ENCODE measurements around the gene FLNB. TPM values are rescaled to one million over a fixed set of nuclear protein-coding genes. Genes with fewer than 3 reads are reported as not detected.

The FLNB gene
- total RNA-seq, 1 experiment from 2014 or later, result 83.4 TPM

DNA sequence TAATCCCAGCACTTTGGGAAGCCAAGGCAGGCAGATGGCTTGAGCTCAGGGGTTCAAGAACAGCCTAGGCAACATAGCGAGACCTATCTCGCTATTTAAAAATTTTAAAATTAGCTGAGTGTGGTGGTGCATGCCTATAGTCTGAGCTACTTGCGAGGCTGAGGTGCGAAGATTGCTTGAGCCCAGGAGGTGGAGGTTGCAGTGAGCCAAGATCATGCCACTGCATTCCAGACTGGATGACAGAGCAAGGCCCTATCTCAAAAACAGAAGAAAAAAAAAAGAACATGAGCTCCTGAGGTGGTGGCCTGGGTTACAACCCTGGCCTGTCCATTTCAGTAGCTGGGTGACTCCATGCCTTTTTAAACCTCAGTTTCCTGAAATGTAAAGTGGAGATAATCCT is 195.3 kb downstream of the FLNB start:
- Histone ChIP-seq H4K20me1 (ENCODE audit: control insufficient read depth, insufficient read depth, insufficient read length) (no peaks in the 10 kb centered on the region), H3K18ac (ENCODE audit: insufficient read length, low read depth, low read length) (no peak overlapping the region), H3K27ac (ENCODE audit: insufficient read length, low read depth, low read length) (no peak overlapping the region), H3K79me1 (ENCODE audit: insufficient read depth, low read depth, low read length, poor library complexity, severe bottlenecking) (no peaks in the 10 kb centered on the region), H3K14ac (ENCODE audit: insufficient read depth, low read length) (no peak overlapping the region), H3K4ac (ENCODE audit: low read depth, low read length) (no peak overlapping the region), H2BK5ac (ENCODE audit: insufficient read length, low read length) (no peak overlapping the region), H3K4me1 (ENCODE audit: insufficient read depth, low read length) (no peaks in the 10 kb centered on the region), H4K91ac (ENCODE audit: insufficient read length, low read depth, low read length) (no peak overlapping the region), H3T11ph (ENCODE audit: low read length) (no peak overlapping the region), H2BK15ac (ENCODE audit: low read depth, low read length) (no peak overlapping the region), H4K5ac (ENCODE audit: insufficient read length, low read depth, low read length) (no peak overlapping the region), H2BK120ac (ENCODE audit: low read depth, low read length, poor library complexity, severe bottlenecking) (no peak overlapping the region), H3K79me2 (ENCODE audit: insufficient read depth, low read length) (no peaks in the 10 kb centered on the region), H3K56ac (ENCODE audit: insufficient read length, low read depth, low read length) (no peak overlapping the region), H2BK12ac (ENCODE audit: insufficient read length, low read depth, low read length) (no peak overlapping the region), H3K9ac (ENCODE audit: extremely low read depth, insufficient read length, low read length) (no peak overlapping the region), H2BK20ac (ENCODE audit: low read depth, low read length, poor library complexity, severe bottlenecking) (no peak overlapping the region), H3K27me3 (ENCODE audit: insufficient read depth, low read length) (no peaks in the 10 kb centered on the region), H3K9me3 (ENCODE audit: control insufficient read depth, low read depth, low read length) (no peaks in the 10 kb centered on the region), H3K23me2 (ENCODE audit: insufficient read length, low read depth, low read length, poor library complexity, severe bottlenecking) (no peaks in the 10 kb centered on the region), H3K23ac (ENCODE audit: insufficient read length, low read depth, low read length) (no peak overlapping the region), H2AFZ (ENCODE audit: low read length) (no peak overlapping the region), H3K4me2 (ENCODE audit: insufficient read depth, insufficient read length, low read length) (no peak overlapping the region), H4K8ac (replicated peaks; ENCODE audit: insufficient read length, low read depth, low read length) (no peak overlapping the region), H2AK5ac (ENCODE audit: insufficient read length, low read length) (no peak overlapping the region)
- no CpG with 5 or more reads among the region's 4 CpGs for WGBS (ENCODE audit: extremely low coverage, insufficient read length, low lambda C conversion rate)
- H3K4me3 Mint-ChIP-seq, result no peak overlapping the region; a peak in 1 of 5 replicates
- no peaks in the 10 kb centered on the region for H3K4me1 Mint-ChIP-seq
- DNase-seq, result no peak
- H3K36me3 Mint-ChIP-seq (ENCODE audit: insufficient read depth in 1 of 3, low read depth in 3 of 3), result no peaks in the 10 kb centered on the region
- no peaks in the 10 kb centered on the region; a peak in 2 of 5 replicates for H3K9me3 Mint-ChIP-seq
- TF ChIP-seq, protein P1, sequence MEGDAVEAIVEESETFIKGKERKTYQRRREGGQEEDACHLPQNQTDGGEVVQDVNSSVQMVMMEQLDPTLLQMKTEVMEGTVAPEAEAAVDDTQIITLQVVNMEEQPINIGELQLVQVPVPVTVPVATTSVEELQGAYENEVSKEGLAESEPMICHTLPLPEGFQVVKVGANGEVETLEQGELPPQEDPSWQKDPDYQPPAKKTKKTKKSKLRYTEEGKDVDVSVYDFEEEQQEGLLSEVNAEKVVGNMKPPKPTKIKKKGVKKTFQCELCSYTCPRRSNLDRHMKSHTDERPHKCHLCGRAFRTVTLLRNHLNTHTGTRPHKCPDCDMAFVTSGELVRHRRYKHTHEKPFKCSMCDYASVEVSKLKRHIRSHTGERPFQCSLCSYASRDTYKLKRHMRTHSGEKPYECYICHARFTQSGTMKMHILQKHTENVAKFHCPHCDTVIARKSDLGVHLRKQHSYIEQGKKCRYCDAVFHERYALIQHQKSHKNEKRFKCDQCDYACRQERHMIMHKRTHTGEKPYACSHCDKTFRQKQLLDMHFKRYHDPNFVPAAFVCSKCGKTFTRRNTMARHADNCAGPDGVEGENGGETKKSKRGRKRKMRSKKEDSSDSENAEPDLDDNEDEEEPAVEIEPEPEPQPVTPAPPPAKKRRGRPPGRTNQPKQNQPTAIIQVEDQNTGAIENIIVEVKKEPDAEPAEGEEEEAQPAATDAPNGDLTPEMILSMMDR (conservative IDR thresholded peaks at IDR 0.05), result no peak
- H3K27ac Mint-ChIP-seq, result no peak overlapping the region
- H3K27me3 Mint-ChIP-seq (ENCODE audit: low read depth), result peaks cover 10% of the 10 kb centered on the region

Data from H9 (cell line).